Left renal pelvis (tissue), 4 donors: ENCODE measurements around the gene FAR1. TPM values are rescaled to one million over a fixed set of nuclear protein-coding genes. Genes with fewer than 3 reads are reported as not detected.
"Not testable (repeated sequence)": the region's sequence is repeated elsewhere in the genome, so short reads cannot be mapped to it uniquely, and the experiment has no call there.

Source experiments
- DNase-seq, 4 donors: peaks; one replicate each; pipeline ENCODE4 v3.0.0-alpha.2; 2013; ENCODE audit warnings: low read depth in 4 of 4, low spot score in 3 of 4
- polyA plus RNA-seq, 4 donors: library from polyadenylated mRNA; unstranded; fragments of 120-200 nt; gene quantifications; one replicate each; pipeline ENCODE4 v1.2.1, GENCODE V29; 2013; ENCODE audit not compliant: insufficient read length in 4 of 4

FAR1 gene
- polyA plus RNA-seq = 10 to 100 TPM; 67.2 to 85.0 (median 72.7) TPM

- DNase-seq = peak; percentile 93 to 96 (median 96)
These were observed at the start of gene FAR1 for GRCh38 chr11:13668102-13668956. Gene FAR1 (plus strand): TSS chr11:13668668. CDS start chr11:13694766, 26,098 bp downstream.

GRCh38 chr11:13620063-13620462, 48.4 kb upstream of the FAR1 start:
- DNase-seq = no peak

- not testable (repeated sequence) for DNase-seq
These were observed 41.6 kb upstream of the FAR1 start for GRCh38 chr11:13626818-13627217.

GRCh38 chr11:13628634-13629033, 39.8 kb upstream of the FAR1 start:
- DNase-seq = not testable (repeated sequence)

GRCh38 chr11:13629779-13630178, 38.7 kb upstream of the FAR1 start:
- no peak for DNase-seq

DNA sequence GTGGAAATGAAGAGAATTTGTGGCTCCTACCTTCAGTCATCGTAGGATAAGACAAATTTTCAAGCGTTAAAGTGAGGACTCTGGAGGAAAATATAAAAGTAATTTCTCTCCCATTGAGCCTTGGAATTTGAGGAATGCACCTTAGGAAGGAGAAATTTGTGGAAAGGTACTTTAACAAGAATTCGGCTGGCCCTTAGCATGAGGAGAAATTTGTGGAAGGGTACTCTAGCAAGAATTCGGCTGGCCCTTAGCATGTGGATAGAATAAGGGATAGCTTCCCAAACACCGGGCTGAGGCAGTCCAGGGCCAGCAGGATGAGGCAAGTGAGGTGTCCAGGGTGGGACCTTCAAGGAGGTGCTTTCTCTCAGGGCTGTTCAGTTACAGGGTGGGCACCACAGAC, 33.2 kb upstream of the FAR1 start:
- DNase-seq = no peak

DNA sequence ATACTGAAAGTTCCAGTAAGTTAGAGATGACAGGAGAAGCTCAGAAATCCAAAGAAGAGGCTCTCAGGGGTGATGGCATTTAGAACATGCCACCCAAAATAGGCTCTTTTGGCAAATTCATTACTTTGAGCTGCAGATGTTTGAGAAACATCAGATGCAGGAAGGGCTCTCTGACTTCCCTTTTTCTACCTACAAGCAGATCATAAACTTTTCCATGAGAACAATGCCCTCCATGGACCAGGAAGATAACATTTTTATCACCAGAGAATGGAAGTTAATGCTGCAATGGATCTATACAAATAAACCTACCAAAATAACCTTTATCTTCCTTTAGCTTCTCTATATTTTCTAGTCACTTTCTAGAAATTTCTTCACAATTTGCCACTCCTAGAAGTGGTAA, 32.7 kb upstream of the FAR1 start:
- DNase-seq = no peak

GRCh38 chr11:13637125-13638069, 31.1 kb upstream of the FAR1 start:
- no peak for DNase-seq

- DNase-seq = no peak
These were observed 30.0 kb upstream of the FAR1 start for GRCh38 chr11:13638422-13638821.

- no peak for DNase-seq
These were observed 23.3 kb upstream of the FAR1 start for GRCh38 chr11:13644997-13645687.

- DNase-seq = no peak
These were observed 21.1 kb upstream of the FAR1 start for GRCh38 chr11:13647391-13647790.

- DNase-seq = no peak
These were observed 18.8 kb upstream of the FAR1 start for GRCh38 chr11:13649619-13650018.

DNA sequence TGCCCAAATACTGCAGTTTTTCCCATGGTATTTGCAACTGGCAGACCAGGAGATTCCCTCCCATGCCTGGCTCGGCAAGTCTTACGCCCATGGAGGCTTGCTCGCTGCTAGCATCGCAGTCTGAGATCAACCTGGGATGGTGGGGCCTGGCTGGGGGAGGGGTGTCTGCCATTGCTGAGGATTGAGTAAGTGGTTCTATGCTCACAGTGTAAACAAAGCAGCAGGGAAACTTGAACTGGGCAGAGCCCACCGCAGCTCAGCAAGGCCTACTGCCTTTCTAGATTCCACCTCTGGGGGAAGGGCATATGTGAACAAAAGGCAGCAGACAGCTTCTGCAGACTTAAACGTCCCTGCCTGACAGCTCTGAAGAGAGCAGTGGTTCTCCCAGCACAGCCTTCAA, 17.0 kb upstream of the FAR1 start:
- DNase-seq = not testable (repeated sequence)

DNA sequence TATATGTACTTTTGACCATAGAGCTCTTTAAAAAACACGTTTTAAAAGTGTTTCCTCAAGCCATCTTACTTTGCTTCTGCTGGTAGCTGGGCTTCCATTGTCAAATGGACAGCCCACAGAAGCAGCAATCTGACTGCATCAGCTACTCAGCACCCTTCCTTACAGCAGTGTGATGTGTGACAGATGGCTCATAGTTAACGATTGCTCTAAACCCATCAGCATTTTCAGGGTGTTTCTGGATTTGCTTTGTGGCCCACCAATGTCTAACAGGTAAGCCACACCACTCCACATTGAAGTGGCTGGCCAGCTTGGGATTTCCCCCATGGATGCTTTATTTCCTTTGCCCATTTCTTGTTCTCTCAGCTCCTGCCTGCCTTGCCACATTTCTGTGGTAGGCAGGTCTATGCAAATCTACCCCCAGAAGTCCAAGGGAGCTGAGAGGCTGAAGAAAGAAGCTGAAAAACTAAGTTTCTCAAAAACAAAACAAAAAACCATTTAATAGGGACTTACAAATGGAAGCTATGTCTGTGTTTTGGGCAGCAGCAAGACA, 7.3 kb upstream of the FAR1 start:
- DNase-seq = no peak

GRCh38 chr11:13663631-13664071, 4.8 kb upstream of the FAR1 start:
- no peak for DNase-seq

GRCh38 chr11:13664351-13664750, 4.1 kb upstream of the FAR1 start:
- no peak for DNase-seq

- no peak for DNase-seq
These were observed 1.8 kb upstream of the FAR1 start for GRCh38 chr11:13666708-13667107.

DNA sequence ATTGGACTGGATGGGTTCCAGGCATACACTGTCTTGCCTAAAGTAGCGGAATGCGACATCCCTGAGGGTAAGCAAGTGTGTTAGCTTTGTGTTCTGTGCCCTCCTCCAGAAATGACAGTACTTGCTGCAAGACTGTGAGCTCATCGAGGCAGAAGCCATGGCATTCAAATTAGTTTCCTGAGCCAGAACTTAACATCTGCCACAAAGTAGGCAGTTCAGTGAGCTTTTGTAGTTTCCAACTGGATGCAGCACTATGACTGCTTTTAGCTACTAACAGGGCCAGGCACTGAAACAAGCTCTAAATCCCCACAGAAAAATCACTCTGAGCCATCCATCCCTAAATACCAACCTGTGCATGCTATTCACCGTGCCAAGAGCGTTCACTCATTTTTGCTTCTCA, 1.2 kb upstream of the FAR1 start:
- DNase-seq = no peak

- DNase-seq = peak in 1 of 4 donors; percentile 25
These were observed 720 bp upstream of the FAR1 start for GRCh38 chr11:13667795-13668101.

GRCh38 chr11:13668957-13669521, 571 bp downstream of the FAR1 start:
- DNase-seq = peak in 3 of 4 donors; percentile 14 to 25 (median 24)
